AG10803 (cell line): ENCODE measurements around the gene P2RY14.

ENCODE experiments used
- DNase-seq: peaks from one replicate; pipeline ENCODE4 v3.0.0; 2010; ENCODE audit warnings: low read depth
- H3K4me3 ChIP-seq: 2 replicates; pipeline ENCODE4 v1.5.1; 2011; ENCODE audit warnings: mild to moderate bottlenecking, low read length, control low read depth
- CTCF ChIP-seq: conservative IDR thresholded peaks from 2 replicates; pipeline ENCODE4 v1.5.1; 2011; ENCODE audit warnings: mild to moderate bottlenecking, low read length, control low read depth, inconsistent platforms

Gene P2RY14

GRCh38 chr3:151276687-151277042 lies 1.7 kb downstream of the P2RY14 start:
- no peak for DNase-seq
- no peak for TF ChIP-seq CTCF
- H3K4me3 ChIP-seq, result no peak overlapping the region

GRCh38 chr3:151276038-151276686 lies 2.2 kb downstream of the P2RY14 start:
- H3K4me3 ChIP-seq, result no peak overlapping the region
- no peak for TF ChIP-seq CTCF
- DNase-seq, result no peak

GRCh38 chr3:151275091-151275490 lies 3.3 kb downstream of the P2RY14 start:
- DNase-seq, result no peak
- no peak overlapping the region for H3K4me3 ChIP-seq
- no peak for TF ChIP-seq CTCF

GRCh38 chr3:151269631-151270030 lies 8.7 kb downstream of the P2RY14 start:
- H3K4me3 ChIP-seq, result no peak overlapping the region
- DNase-seq, result no peak
- no peak for TF ChIP-seq CTCF

GRCh38 chr3:151268267-151269235 lies 9.8 kb downstream of the P2RY14 start:
- H3K4me3 ChIP-seq, result no peak overlapping the region
- TF ChIP-seq CTCF, result no peak
- DNase-seq, result no peak

- H3K4me3 ChIP-seq, result no peak overlapping the region
Measured at GRCh38 chr3:151267066-151267465, 11.3 kb downstream of the P2RY14 start.

More at GRCh38 chr3:151267066-151267465, 11.3 kb downstream of the P2RY14 start:
- no peak for TF ChIP-seq CTCF
- no peak for DNase-seq
